Astrocyte of the hippocampus (primary cell): ENCODE measurements around the gene ZBTB38.

Experiments
- DNase-seq: peaks from one replicate; pipeline ENCODE4 v3.0.0; 2011; ENCODE audit warnings: low read depth, low spot score

Gene ZBTB38

GRCh38 chr3:141365201-141365600 is 3.1 kb upstream of the ZBTB38 start:
- DNase-seq: no peak

- DNase-seq: peak; percentile 91
These were observed 1.8 kb upstream of the ZBTB38 start for GRCh38 chr3:141366285-141367037.

- DNase-seq: peak; percentile 99
These were observed 1.1 kb upstream of the ZBTB38 start for GRCh38 chr3:141367038-141367730.

- DNase-seq: peak; percentile 52
These were observed 856 bp downstream of the ZBTB38 start for GRCh38 chr3:141368925-141369794.

- DNase-seq: peak; percentile 88
These were observed 1.8 kb downstream of the ZBTB38 start for GRCh38 chr3:141370065-141370533.

GRCh38 chr3:141371882-141372281 is 3.6 kb downstream of the ZBTB38 start:
- no peak for DNase-seq

GRCh38 chr3:141372656-141373055 is 4.4 kb downstream of the ZBTB38 start:
- no peak for DNase-seq

GRCh38 chr3:141373232-141373631 is 4.9 kb downstream of the ZBTB38 start:
- no peak for DNase-seq

GRCh38 chr3:141373768-141374526 is 5.6 kb downstream of the ZBTB38 start:
- no peak for DNase-seq

- no peak for DNase-seq
These were observed 7.3 kb downstream of the ZBTB38 start for GRCh38 chr3:141375381-141376301.

GRCh38 chr3:141377377-141377776 is 9.1 kb downstream of the ZBTB38 start:
- DNase-seq: no peak

- DNase-seq: no peak
These were observed 10.3 kb downstream of the ZBTB38 start for GRCh38 chr3:141378556-141378955.

- no peak for DNase-seq
These were observed 11.1 kb downstream of the ZBTB38 start for GRCh38 chr3:141379250-141379966.

- DNase-seq: peak; percentile 36
These were observed 12.0 kb downstream of the ZBTB38 start for GRCh38 chr3:141380279-141380678.

GRCh38 chr3:141380987-141381386 is 12.7 kb downstream of the ZBTB38 start:
- no peak for DNase-seq

GRCh38 chr3:141382571-141382970 is 14.3 kb downstream of the ZBTB38 start:
- no peak for DNase-seq

GRCh38 chr3:141383555-141384129 is 15.3 kb downstream of the ZBTB38 start:
- peak; percentile 49 for DNase-seq

- peak; percentile 45 for DNase-seq
These were observed 15.9 kb downstream of the ZBTB38 start for GRCh38 chr3:141384157-141384556.

GRCh38 chr3:141384575-141384974 is 16.3 kb downstream of the ZBTB38 start:
- DNase-seq: no peak
